Gastrocnemius medialis (tissue), 4 donors: Measurements from ENCODE around the gene SLC36A3.
"Not testable (repeated sequence)": the region's sequence is repeated elsewhere in the genome, so short reads cannot be mapped to it uniquely, and the experiment has no call there.

Experiments used
- POLR2A ChIP-seq, 2 donors: fragments of 450-650 bp; IDR thresholded peaks; one replicate each; pipeline ENCODE4 v1.6.1; 2017; ENCODE audit warnings: antibody characterized with exemption in 2 of 2, mild to moderate bottlenecking in 2 of 2, moderate library complexity in 2 of 2
- TF ChIP-seq, protein P1 (sequence below), 5 experiments: fragments of 450-650 bp in 3 of 5; fragments of 200-600 bp in 2 of 5; sonication (generic) in 2 of 5; IDR thresholded peaks in 4 of 5; conservative IDR thresholded peaks in 1 of 5; 1 replicate in 4 of 5; 2 replicates in 1 of 5; pipeline ENCODE4 v1.5.1; 2016 to 2019; ENCODE audit warnings: antibody characterized with exemption in 5 of 5, mild to moderate bottlenecking in 3 of 5, moderate library complexity in 3 of 5

DNA sequence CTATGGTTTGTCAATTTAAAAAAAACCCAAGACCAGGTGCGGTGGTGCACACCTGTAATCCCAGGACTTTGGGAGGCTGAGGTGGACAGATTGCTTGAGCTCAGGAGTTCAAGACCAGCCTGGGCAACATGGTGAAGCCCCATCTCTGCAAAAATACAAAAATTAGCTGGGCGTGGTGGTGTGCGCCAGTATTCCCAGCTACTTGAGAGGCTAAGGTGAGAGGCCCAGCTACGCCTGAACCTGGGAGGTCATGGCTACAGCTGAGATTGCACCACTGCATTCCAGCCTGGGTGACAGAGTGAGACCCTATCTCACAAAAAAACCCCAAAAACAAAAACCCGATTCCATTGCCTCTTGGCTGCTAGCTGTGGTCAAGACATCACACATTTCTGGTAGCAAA is 48.6 kb downstream of the SLC36A3 start:
- TF ChIP-seq, protein P1, sequence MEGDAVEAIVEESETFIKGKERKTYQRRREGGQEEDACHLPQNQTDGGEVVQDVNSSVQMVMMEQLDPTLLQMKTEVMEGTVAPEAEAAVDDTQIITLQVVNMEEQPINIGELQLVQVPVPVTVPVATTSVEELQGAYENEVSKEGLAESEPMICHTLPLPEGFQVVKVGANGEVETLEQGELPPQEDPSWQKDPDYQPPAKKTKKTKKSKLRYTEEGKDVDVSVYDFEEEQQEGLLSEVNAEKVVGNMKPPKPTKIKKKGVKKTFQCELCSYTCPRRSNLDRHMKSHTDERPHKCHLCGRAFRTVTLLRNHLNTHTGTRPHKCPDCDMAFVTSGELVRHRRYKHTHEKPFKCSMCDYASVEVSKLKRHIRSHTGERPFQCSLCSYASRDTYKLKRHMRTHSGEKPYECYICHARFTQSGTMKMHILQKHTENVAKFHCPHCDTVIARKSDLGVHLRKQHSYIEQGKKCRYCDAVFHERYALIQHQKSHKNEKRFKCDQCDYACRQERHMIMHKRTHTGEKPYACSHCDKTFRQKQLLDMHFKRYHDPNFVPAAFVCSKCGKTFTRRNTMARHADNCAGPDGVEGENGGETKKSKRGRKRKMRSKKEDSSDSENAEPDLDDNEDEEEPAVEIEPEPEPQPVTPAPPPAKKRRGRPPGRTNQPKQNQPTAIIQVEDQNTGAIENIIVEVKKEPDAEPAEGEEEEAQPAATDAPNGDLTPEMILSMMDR (IDR thresholded peaks at IDR 0.05 in 4 of 5, conservative IDR thresholded peaks at IDR 0.05 in 1 of 5): not testable (repeated sequence)
- not testable (repeated sequence) for TF ChIP-seq POLR2A (IDR thresholded peaks at IDR 0.05)
